Panc1 (cell line): ENCODE results near the gene NFAM1. TPM values are rescaled to one million over a fixed set of nuclear protein-coding genes. Genes with fewer than 3 reads are reported as not detected.

Source experiments
- ATAC-seq: fragments of 200-7000 bp; cut with Tn5 transposase; 2 replicates; pipeline ENCODE4 v1.9.1; 2020; ENCODE audit warnings: mild to moderate bottlenecking, moderate library complexity
- BruUV-seq: library from RNA; stranded (reverse); fragments of 400-500 nt; replicated peaks from 2 replicates; lab custom pipeline; 2021; lab: Mats Ljungman, UMichigan
- CTCF ChIA-PET: fragments of 300-600 bp; sonication (Branson Sonifier 250); formaldehyde crosslinking; loops from one replicate; lab custom pipeline; 2022; ENCODE audit warnings: antibody characterized with exemption; lab: Charles Lee
- POLR2A ChIA-PET: fragments of 300-600 bp; sonication (Branson Sonifier 250); formaldehyde crosslinking; loops from one replicate; lab custom pipeline; 2022; ENCODE audit warnings: antibody characterized with exemption; lab: Charles Lee
- DNase-seq: peaks from one replicate; pipeline ENCODE4 v3.0.0-alpha.2; 2010; ENCODE audit warnings: low read depth, low spot score
- H3K27ac ChIP-seq: 2 replicates; pipeline ENCODE4 v1.5.1; 2011; ENCODE audit warnings: mild to moderate bottlenecking, low read length, inconsistent platforms
- H3K27me3 ChIP-seq: fragments of 200-500 bp; sonication (Bioruptor generic); 2 replicates; pipeline ENCODE4 v1.6.0; 2014; ENCODE audit warnings: low read length, inconsistent platforms; ENCODE audit not compliant: control insufficient read depth, insufficient read depth
- H3K36me3 ChIP-seq: fragments of 200-500 bp; sonication (Bioruptor generic); 2 replicates; pipeline ENCODE4 v1.5.1; 2014; ENCODE audit warnings: inconsistent platforms, mild to moderate bottlenecking, low read length, moderate library complexity; ENCODE audit not compliant: control insufficient read depth, insufficient read depth
- H3K4me1 ChIP-seq: 2 replicates; pipeline ENCODE4 v1.5.1; 2011; ENCODE audit warnings: inconsistent platforms, mild to moderate bottlenecking, low read length, moderate library complexity; ENCODE audit not compliant: control insufficient read depth, insufficient read depth
- H3K4me3 ChIP-seq, 2 experiments: 2 replicates each; pipeline ENCODE4 v1.5.1; 2011 to 2012; ENCODE audit warnings: low read depth in 2 of 2, low read length in 2 of 2, mild to moderate bottlenecking in 2 of 2, inconsistent platforms in 1 of 2, moderate library complexity in 1 of 2
- H3K9me3 ChIP-seq: fragments of 200-500 bp; sonication (Bioruptor generic); 2 replicates; pipeline ENCODE4 v1.5.1; 2014; ENCODE audit warnings: low read depth, mild to moderate bottlenecking, inconsistent platforms, low read length, moderate library complexity; ENCODE audit not compliant: control insufficient read depth, insufficient read depth
- CTCF ChIP-seq: fragments of 450-650 bp; IDR thresholded peaks from 2 replicates; pipeline ENCODE4 v1.5.1; 2017; ENCODE audit warnings: mild to moderate bottlenecking
- POLR2AphosphoS5 ChIP-seq: IDR thresholded peaks from 2 replicates; pipeline ENCODE4 v1.6.1; 2012; ENCODE audit warnings: mild to moderate bottlenecking, low read depth, low read length, moderate library complexity
- REST ChIP-seq, 2 experiments: IDR thresholded peaks; 2 replicates each; pipeline ENCODE4 v1.6.1; 2011 to 2012; ENCODE audit warnings: low read depth in 2 of 2, control low read depth in 1 of 2, low read length in 1 of 2, mild to moderate bottlenecking in 1 of 2, moderate library complexity in 1 of 2; ENCODE audit not compliant: insufficient read depth in 1 of 2
- SIN3A ChIP-seq: IDR thresholded peaks from 2 replicates; pipeline ENCODE4 v1.6.1; 2012; ENCODE audit warnings: low read depth, mild to moderate bottlenecking, low read length, moderate library complexity, borderline replicate concordance; ENCODE audit not compliant: insufficient read depth
- TCF7L2 ChIP-seq: IDR thresholded peaks from 2 replicates; pipeline ENCODE4 v1.6.1; 2011; ENCODE audit warnings: mild to moderate bottlenecking, low read depth, low read length, inconsistent platforms
- in situ Hi-C: cut with HindIII; loops from 2 replicates; pipeline ENCODE4 v1.10.0; 2016; ENCODE audit warnings: low sequenced_read_pairs, low pct_unique_long_range_greater_than_20kb
- intact Hi-C: fragments of 100-400 bp; cut with micrococcal nuclease; formaldehyde crosslinking; loops from one replicate; pipeline ENCODE4 v1.10.0; 2022; ENCODE audit not compliant: unreplicated experiment
- total RNA-seq: library from RNA; stranded (reverse); gene quantifications from one replicate; pipeline ENCODE4 v1.2.1, GENCODE V29; 2021; ENCODE audit not compliant: unreplicated experiment

NFAM1 gene
- total RNA-seq, 1 experiment from 2014 or later, result 0.41 TPM

GRCh38 chr22:42387631-42388030 lies 44.6 kb downstream of the NFAM1 start:
- H3K27me3 ChIP-seq, result no peaks in the 10 kb centered on the region

GRCh38 chr22:42385696-42386095 lies 46.5 kb downstream of the NFAM1 start:
- no peak overlapping the region for H3K4me3 ChIP-seq
- H3K27ac ChIP-seq, result no peak overlapping the region
- TF ChIP-seq CTCF (no peak), TCF7L2 (no peak), POLR2AphosphoS5 (no peak), SIN3A (no peak), REST (IDR thresholded peaks at IDR 0.05; ENCODE audit: insufficient read depth in 1 of 2, low read depth in 2 of 2, low read length in 1 of 2) (no peak)
- H3K4me1 ChIP-seq, result no peaks in the 10 kb centered on the region
- in situ Hi-C loops, result no loop called here
- BruUV-seq, result no TSS peak
- H3K27me3 ChIP-seq, result no peaks in the 10 kb centered on the region
- no peaks in the 10 kb centered on the region for H3K36me3 ChIP-seq
- CTCF ChIA-PET, result no interaction called here
- POLR2A ChIA-PET, result no interaction called here
- ATAC-seq (no peak), DNase-seq (no peak)
- no peaks in the 10 kb centered on the region for H3K9me3 ChIP-seq
- intact Hi-C loops, result no loop called here

More at GRCh38 chr22:42387631-42388030, 44.6 kb downstream of the NFAM1 start:
- Histone ChIP-seq H3K27ac (no peak overlapping the region), H3K36me3 (no peaks in the 10 kb centered on the region), H3K4me3 (no peak overlapping the region), H3K9me3 (no peaks in the 10 kb centered on the region), H3K4me1 (no peaks in the 10 kb centered on the region)
- BruUV-seq, result no TSS peak
- DNase-seq, result no peak
- no peak for ATAC-seq
- in situ Hi-C loops, result no loop called here
- TF ChIP-seq TCF7L2 (no peak), SIN3A (no peak), CTCF (no peak), REST (IDR thresholded peaks at IDR 0.05; ENCODE audit: insufficient read depth in 1 of 2, low read depth in 2 of 2, low read length in 1 of 2) (no peak), POLR2AphosphoS5 (no peak)
- intact Hi-C loops, result no loop called here
- ChIA-PET POLR2A (no interaction called here), CTCF (no interaction called here)
